Endothelial cell of umbilical vein (primary cell): ENCODE measurements around the gene LAMA5. TPM values are rescaled to one million over a fixed set of nuclear protein-coding genes. Genes with fewer than 3 reads are reported as not detected.

ENCODE experiments used
- BruUV-seq: library from RNA; stranded (reverse); fragments of 400-500 nt; replicated peaks from 2 replicates; lab custom pipeline; 2021; lab: Mats Ljungman, UMichigan
- CTCF ChIA-PET: fragments of 300-600, 350-600 bp; sonication (Branson Sonifier 250); formaldehyde crosslinking; loops from one replicate; lab custom pipeline; 2021; ENCODE audit warnings: antibody characterized with exemption, inconsistent platforms; lab: Charles Lee
- POLR2A ChIA-PET: fragments of 300-600, 350-600 bp; sonication (Branson Sonifier 250); formaldehyde crosslinking; loops from one replicate; lab custom pipeline; 2021; ENCODE audit warnings: antibody characterized with exemption, inconsistent platforms; lab: Charles Lee
- DNase-seq: peaks from one replicate; pipeline ENCODE4 v3.0.0-alpha.2; 2011; ENCODE audit warnings: low read depth, low spot score
- FAIRE-seq: peaks from 2 replicates; lab custom pipeline; 2011; peaks lifted over from hg19 to GRCh38; lab: Jason Lieb, UNC
- H2AFZ ChIP-seq: 2 replicates; pipeline ENCODE4 v1.6.0; 2012; ENCODE audit warnings: low read depth, low read length, control low read depth, inconsistent platforms
- H3K27ac ChIP-seq: 2 replicates; pipeline ENCODE4 v1.5.1; 2011; ENCODE audit warnings: low read depth, mild to moderate bottlenecking, control low read depth, low read length, moderate library complexity; ENCODE audit not compliant: insufficient read depth
- H3K27me3 ChIP-seq, 2 experiments: 2 replicates each; pipeline versions ENCODE4 v1.6.0 to v1.6.1; 2011; ENCODE audit warnings: low read length in 2 of 2, mixed read lengths in 1 of 2; ENCODE audit not compliant: control insufficient read depth in 2 of 2, insufficient read depth in 2 of 2
- H3K36me3 ChIP-seq, 2 experiments: 2 replicates in 1 of 2; 3 replicates in 1 of 2; pipeline ENCODE4 v1.5.1; 2011; ENCODE audit warnings: low read length in 2 of 2, mild to moderate bottlenecking in 1 of 2, moderate library complexity in 1 of 2; ENCODE audit not compliant: control insufficient read depth in 2 of 2, insufficient read depth in 2 of 2; ENCODE audit errors: extremely low read depth in 1 of 2
- H3K4me1 ChIP-seq: 3 replicates; pipeline ENCODE4 v1.5.1; 2011; ENCODE audit warnings: mild to moderate bottlenecking, low read length; ENCODE audit not compliant: control insufficient read depth, insufficient read depth; ENCODE audit errors: extremely low read depth
- H3K4me2 ChIP-seq: 2 replicates; pipeline ENCODE4 v1.6.1; 2011; ENCODE audit warnings: low read length, control low read depth, mixed read lengths; ENCODE audit not compliant: insufficient read depth
- H3K4me3 ChIP-seq, 3 experiments: fragments of 200-600 bp in 1 of 3; sonication (generic), shearing (Covaris generic) in 1 of 3; replicated peaks in 1 of 3; 2 replicates each; pipeline ENCODE4 v1.5.1; 2011 to 2016; ENCODE audit warnings: control low read depth in 3 of 3, low read length in 3 of 3, mild to moderate bottlenecking in 2 of 3, inconsistent platforms in 1 of 3, low read depth in 1 of 3, moderate library complexity in 1 of 3; ENCODE audit not compliant: insufficient read depth in 1 of 3
- H3K79me2 ChIP-seq: 2 replicates; pipeline ENCODE4 v1.6.0; 2012; ENCODE audit warnings: low read length, inconsistent platforms; ENCODE audit not compliant: control insufficient read depth, insufficient read depth
- H3K9ac ChIP-seq: replicated peaks from 2 replicates; pipeline ENCODE3; 2011; ENCODE audit warnings: low read length, control low read depth; ENCODE audit not compliant: insufficient read depth; ENCODE audit errors: extremely low read depth
- H3K9me1 ChIP-seq: replicated peaks from 3 replicates; pipeline ENCODE4 v1.6.0; 2011; ENCODE audit warnings: mild to moderate bottlenecking, low read length; ENCODE audit not compliant: control insufficient read depth, insufficient read depth; ENCODE audit errors: extremely low read depth
- H3K9me3 ChIP-seq: replicated peaks from 2 replicates; pipeline ENCODE4 v1.5.1; 2012; ENCODE audit warnings: low read length, inconsistent platforms; ENCODE audit not compliant: control insufficient read depth, insufficient read depth
- H4K20me1 ChIP-seq: replicated peaks from 2 replicates; pipeline ENCODE3; 2011; ENCODE audit warnings: mild to moderate bottlenecking, low read length; ENCODE audit not compliant: control insufficient read depth, insufficient read depth; ENCODE audit errors: extremely low read depth
- CTCF ChIP-seq, 2 donors: IDR thresholded peaks; 1 replicate in 1 of 2; 2 replicates in 1 of 2; pipeline ENCODE4 v1.5.1; 2011; ENCODE audit warnings: low read length in 2 of 2, mild to moderate bottlenecking in 2 of 2, moderate library complexity in 2 of 2, control low read depth in 1 of 2, inconsistent platforms in 1 of 2, low read depth in 1 of 2; ENCODE audit not compliant: insufficient read depth in 1 of 2; ENCODE audit errors: extremely low read depth in 1 of 2
- EZH2 ChIP-seq: IDR thresholded peaks from 2 replicates; pipeline ENCODE4 v1.6.1; 2012; ENCODE audit warnings: borderline replicate concordance, low read depth, mild to moderate bottlenecking, moderate library complexity, low read length, inconsistent platforms; ENCODE audit not compliant: severe bottlenecking
- GATA2 ChIP-seq: IDR thresholded peaks from 2 replicates; pipeline ENCODE4 v1.7.0; 2011; ENCODE audit warnings: low read depth, mild to moderate bottlenecking, moderate library complexity, mixed read lengths, low read length; ENCODE audit not compliant: insufficient read length, insufficient read depth
- JUN ChIP-seq: IDR thresholded peaks from 2 replicates; pipeline ENCODE4 v1.6.1; 2011; ENCODE audit warnings: borderline replicate concordance, low read depth; ENCODE audit not compliant: insufficient read length, insufficient read depth
- MAX ChIP-seq: IDR thresholded peaks from 2 replicates; pipeline ENCODE4 v1.6.1; 2011; ENCODE audit not compliant: insufficient read depth, insufficient read length
- MYC ChIP-seq: IDR thresholded peaks from one replicate; pipeline ENCODE4 v1.6.1; 2011; ENCODE audit warnings: mild to moderate bottlenecking, low read depth, low read length
- POLR2A ChIP-seq: IDR thresholded peaks from 2 replicates; pipeline ENCODE4 v1.6.1; 2012; ENCODE audit warnings: low read depth, mild to moderate bottlenecking, control low read depth, low read length
- POLR2AphosphoS5 ChIP-seq: IDR thresholded peaks from 2 replicates; pipeline ENCODE4 v1.6.1; 2012; ENCODE audit warnings: low read depth, mild to moderate bottlenecking, control low read depth, low read length, moderate library complexity; ENCODE audit not compliant: insufficient read depth
- dilution Hi-C: fragments of 300-500 bp; cut with MboI; formaldehyde crosslinking; loops from one replicate; pipeline ENCODE4 v1.15.0; 2019; ENCODE audit warnings: low sequenced_read_pairs; ENCODE audit not compliant: extremely low pct_ligation_motif_present
- intact Hi-C: fragments of 100-400 bp; cut with micrococcal nuclease; formaldehyde crosslinking; loops from one replicate; pipeline ENCODE4 v1.10.0; 2022
- polyA plus RNA-seq, 4 experiments: library from polyadenylated mRNA; depleted of rRNA in 3 of 4; stranded (reverse) in 3 of 4; unstranded in 1 of 4; fragments of >200 nt; gene quantifications; 2 replicates each; pipeline versions ENCODE4 v1.2.1 to v1.2.3, GENCODE V29; 2011 to 2012; ENCODE audit warnings: missing spikeins in 1 of 4
- total RNA-seq: library from RNA; stranded (reverse); gene quantifications from 2 replicates; pipeline ENCODE4 v1.2.3, GENCODE V29; 2021

Gene LAMA5
- total and polyA plus RNA-seq, 2 donors (not counting 3 experiments of a cell fraction or from before 2014, with no cell fraction given) = 24.0 to 145 TPM

GRCh38 chr20:62370807-62371587 lies 3.9 kb upstream of the LAMA5 start:
- Histone ChIP-seq H2AFZ (no peak overlapping the region), H3K36me3 (no peaks in the 10 kb centered on the region), H3K4me1 (peaks cover 17% of the 10 kb centered on the region), H3K9me3 (no peaks in the 10 kb centered on the region), H3K27ac (no peak overlapping the region), H3K4me3 (no peak overlapping the region), H3K27me3 (no peaks in the 10 kb centered on the region), H4K20me1 (no peaks in the 10 kb centered on the region), H3K4me2 (no peak overlapping the region), H3K9ac (no peak overlapping the region), H3K79me2 (peaks cover 9% of the 10 kb centered on the region), H3K9me1 (no peaks in the 10 kb centered on the region)
- ChIA-PET POLR2A (no interaction called here), CTCF (interaction anchor here (1.1 to 9.9 kb wide), 2 partner anchors 8 to 12 kb away, joined by 3 to 179 read pairs; no protein-coding TSS in a partner anchor)
- no peak for TF ChIP-seq MYC
- no peak for TF ChIP-seq MAX
- no peak for TF ChIP-seq CTCF (IDR thresholded peaks at IDR 0.05; ENCODE audit: extremely low read depth in 1 of 2, insufficient read depth in 1 of 2, low read depth in 1 of 2, low read length in 2 of 2)
- no peak for TF ChIP-seq JUN
- no peak for TF ChIP-seq GATA2
- no peak for TF ChIP-seq POLR2A
- TF ChIP-seq POLR2AphosphoS5 = no peak
- no peak for TF ChIP-seq EZH2
- intact Hi-C loops (no loop called here), dilution Hi-C loops (no loop called here)
- FAIRE-seq (no peak), DNase-seq (no peak)
- BruUV-seq = no TSS peak
